Pancreas (tissue), 10 donors: Measurements from ENCODE around the gene CASZ1. TPM values are rescaled to one million over a fixed set of nuclear protein-coding genes. Genes with fewer than 3 reads are reported as not detected.

Experiments used
- ATAC-seq, 4 donors: fragments of 200-7000 bp; cut with Tn5 transposase; one replicate each; pipeline versions ENCODE4 v1.8.0 to v1.9.1; 2020; ENCODE audit warnings: mild to moderate bottlenecking in 4 of 4, moderate library complexity in 4 of 4
- DNase-seq, 6 donors: peaks; one replicate each; pipeline ENCODE4 v3.0.0-alpha.2; 2020
- FAIRE-seq: peaks from 2 replicates; lab custom pipeline; 2012; peaks lifted over from hg19 to GRCh38; lab: Jason Lieb, UNC
- H3K27ac ChIP-seq, 4 donors: fragments of 200-600 bp; sonication (generic); 1 replicate in 3 of 4; 2 replicates in 1 of 4; pipeline versions ENCODE4 v1.5.0 to v1.8.0; 2020
- H3K27me3 ChIP-seq, 4 donors: fragments of 200-600 bp; one replicate each; pipeline ENCODE4 v1.8.0; 2021
- H3K36me3 ChIP-seq, 3 donors: fragments of 200-600 bp; sonication (generic) in 1 of 3; one replicate each; pipeline versions ENCODE4 v1.5.0 to v1.8.0; 2020 to 2021
- H3K4me1 ChIP-seq, 3 donors: fragments of 200-600 bp; one replicate each; pipeline ENCODE4 v1.8.0; 2021
- H3K4me3 ChIP-seq, 4 donors: fragments of 200-600 bp; sonication (generic) in 2 of 4; one replicate each; pipeline versions ENCODE4 v1.5.0 to v1.8.0; 2020 to 2021
- H3K9me3 ChIP-seq, 4 donors: fragments of 200-600 bp; one replicate each; pipeline ENCODE4 v1.8.0; 2021
- CTCF ChIP-seq, 4 donors: fragments of 200-600 bp; sonication (generic) in 3 of 4; IDR thresholded peaks; one replicate each; pipeline versions ENCODE4 v1.5.0 to v1.8.0; 2021; ENCODE audit warnings: antibody characterized with exemption in 4 of 4
- WGBS, 2 donors: extraction: QIAGEN DNeasy Blood & Tissue Kit; methylation state at CpG; one replicate each; pipeline ENCODE4 v1.1.7; 2013; 5-methylcytosine and 5-hydroxymethylcytosine counted together
- intact Hi-C, 3 donors: fragments of 100-400 bp; cut with DNase I; formaldehyde crosslinking; loops; one replicate each; pipeline versions ENCODE4 v1.11.1 to v1.14.2; 2022
- polyA plus RNA-seq, 2 donors: library from polyadenylated mRNA; stranded (reverse); fragments of 200-250 nt; gene quantifications; one replicate each; pipeline ENCODE4 v1.2.3, GENCODE V29; 2013
- total RNA-seq, 6 donors: library from RNA; stranded (reverse); fragmentation: NEBNext Ultra II Directional in 4 of 6; extraction: Animal tissue kit (Norgen Biotek cat#: 25700) in 4 of 6; gene quantifications; one replicate each; pipeline versions ENCODE4 v1.2.1 to v1.2.4, GENCODE V29; 2021 to 2023
- donor health status: healthy with polysubstance abuse.
- donor health status: DM: no; HTN: no; CAD: no; lungs with moderate emphysema.
- donor health status: DM: no; HTN: no; CAD: no.
- donor health status: control.
- donor health status: control.
- donor health status: Bipolar disorder and iron deficiency.
- donor health status: DM: yes; HTN: yes; CAD: no.
- donor health status: DM: no; HTN: no; CAD: no.
- donor health status: DM: no; HTN: no; CAD: no.
- donor health status: DM: yes; HTN: yes; CAD: no.

The CASZ1 gene
- total and polyA plus RNA-seq, 8 donors, result 6.7 to 18.9 (median 13.8) TPM

GRCh38 chr1:10639011-10639774, 157.3 kb downstream of the CASZ1 start:
- no peak for ATAC-seq
- Histone ChIP-seq H3K9me3 (no peaks in the 10 kb centered on the region), H3K27me3 (no peaks in the 10 kb centered on the region), H3K4me1 (no peaks in the 10 kb centered on the region), H3K27ac (no peak overlapping the region), H3K4me3 (no peak overlapping the region), H3K36me3 (peaks cover 0 to 30% (median 9%) of the 10 kb centered on the region in 3 donors)
- intact Hi-C loops, result no loop called here
- no peak for TF ChIP-seq CTCF (IDR thresholded peaks at IDR 0.05)
- FAIRE-seq, result no peak
- 85 to 86% methylated on average over 102 to 108 of the region's 108 CpGs for WGBS, 2 donors
- peak in 1 of 6 donors; percentile 80 for DNase-seq

- Histone ChIP-seq H3K27me3 (no peaks in the 10 kb centered on the region), H3K4me3 (no peak overlapping the region), H3K27ac (no peak overlapping the region), H3K9me3 (no peaks in the 10 kb centered on the region), H3K4me1 (no peaks in the 10 kb centered on the region), H3K36me3 (peaks cover 0 to 27% (median 9%) of the 10 kb centered on the region in 3 donors)
- DNase-seq (no peak), FAIRE-seq (no peak), ATAC-seq (no peak)
- intact Hi-C loops, result no loop called here
- WGBS, 2 donors, result 84% methylated on average over 35 to 57 of the region's 57 CpGs
- TF ChIP-seq CTCF (IDR thresholded peaks at IDR 0.05), result no peak
Observed at GRCh38 chr1:10638559-10639005, 157.9 kb downstream of the CASZ1 start.

- no peak overlapping the region for H3K27ac ChIP-seq
- whole genome bisulfite sequencing, 2 donors, result 82 to 86% methylated on average over 29 of the region's 29 CpGs
- H3K9me3 ChIP-seq, result no peaks in the 10 kb centered on the region
- DNase-seq (no peak), ATAC-seq (no peak), FAIRE-seq (no peak)
- no peak overlapping the region for H3K4me3 ChIP-seq
- peaks cover 0 to 21% (median 9%) of the 10 kb centered on the region in 3 donors for H3K36me3 ChIP-seq
- TF ChIP-seq CTCF (IDR thresholded peaks at IDR 0.05), result no peak
- no peaks in the 10 kb centered on the region for H3K4me1 ChIP-seq
- H3K27me3 ChIP-seq, result no peaks in the 10 kb centered on the region
- intact Hi-C loops, result no loop called here
Observed at GRCh38 chr1:10637834-10638558, 158.4 kb downstream of the CASZ1 start.

- H3K27me3 ChIP-seq, result no peaks in the 10 kb centered on the region
- FAIRE-seq (no peak), ATAC-seq (no peak), DNase-seq (no peak)
- no peak for TF ChIP-seq CTCF (IDR thresholded peaks at IDR 0.05)
- H3K27ac ChIP-seq, result no peak overlapping the region
- H3K4me3 ChIP-seq, result no peak overlapping the region
- 66 to 70% methylated on average over 8 to 9 of the region's 9 CpGs for WGBS, 2 donors
- H3K9me3 ChIP-seq, result no peaks in the 10 kb centered on the region
- intact Hi-C loops, result no loop called here
- H3K36me3 ChIP-seq, result peaks cover 0 to 15% (median 6%) of the 10 kb centered on the region in 3 donors
- H3K4me1 ChIP-seq, result no peaks in the 10 kb centered on the region
Observed at GRCh38 chr1:10637400-10637799, 159.0 kb downstream of the CASZ1 start.
